HepG2 (cell line): ENCODE results near the gene PFN1. TPM values are rescaled to one million over a fixed set of nuclear protein-coding genes. Genes with fewer than 3 reads are reported as not detected.
A peak's percentile ranks its signal among the peaks of the same experiment; 100 is the strongest.

Experiments used
- ATAC-seq: fragments of 200-7000 bp; cut with Tn5 transposase; 3 replicates; pipeline ENCODE4 v1.9.1; 2020; ENCODE audit warnings: mild to moderate bottlenecking, moderate library complexity
- BruUV-seq: library from RNA; stranded (reverse); fragments of 400-500 nt; replicated peaks from 2 replicates; lab custom pipeline; 2021; lab: Mats Ljungman, UMichigan
- CTCF ChIA-PET: fragments of 300-600 bp; formaldehyde crosslinking; extraction: SDS; loops from one replicate; lab custom pipeline; 2021; ENCODE audit warnings: low total read pairs, inconsistent platforms, low intra/inter-chr PET ratio; lab: Yijun Ruan, JAX
- POLR2A ChIA-PET: fragments of 350-600 bp; sonication (Branson Sonifier 250); formaldehyde crosslinking; loops from one replicate; lab custom pipeline; 2020; ENCODE audit warnings: antibody characterized with exemption, inconsistent platforms; lab: Yijun Ruan, JAX
- DNase-seq: peaks from one replicate; pipeline ENCODE4 v3.0.0-alpha.2; 2015; ENCODE audit warnings: low spot score
- FAIRE-seq: peaks from 3 replicates; lab custom pipeline; 2011; peaks lifted over from hg19 to GRCh38; lab: Jason Lieb, UNC
- H2AFZ ChIP-seq: one replicate; pipeline ENCODE4 v1.6.1; 2011; ENCODE audit warnings: low read length, inconsistent platforms
- H3K27ac ChIP-seq: fragments of 300-600 bp; 3 replicates; pipeline ENCODE4 v1.8.0; 2011; ENCODE audit warnings: mixed run types, mild to moderate bottlenecking, mixed read lengths, low read length, inconsistent platforms; ENCODE audit not compliant: insufficient read depth; ENCODE audit errors: extremely low read length
- H3K27me3 ChIP-seq, 2 experiments: fragments of 200-600 bp in 1 of 2; 2 replicates in 1 of 2; 3 replicates in 1 of 2; pipeline versions ENCODE4 v1.6.0 to v1.8.0; 2011; ENCODE audit warnings: low read length in 2 of 2, mild to moderate bottlenecking in 2 of 2, moderate library complexity in 2 of 2, inconsistent platforms in 1 of 2; ENCODE audit not compliant: insufficient read depth in 2 of 2, control insufficient read depth in 1 of 2
- H3K36me3 ChIP-seq, 2 experiments: fragments of 200-600 bp in 1 of 2; replicated peaks in 1 of 2; 2 replicates in 1 of 2; 3 replicates in 1 of 2; pipeline versions ENCODE4 v1.5.1 to v1.8.0; 2011; ENCODE audit warnings: low read length in 2 of 2, inconsistent platforms in 1 of 2; ENCODE audit not compliant: insufficient read depth in 2 of 2, control insufficient read depth in 1 of 2
- H3K4me1 ChIP-seq: 2 replicates; pipeline ENCODE4 v1.5.1; 2012; ENCODE audit warnings: low read length, inconsistent platforms; ENCODE audit not compliant: insufficient read depth
- H3K4me2 ChIP-seq: 2 replicates; pipeline ENCODE4 v1.6.0; 2011; ENCODE audit warnings: low read depth, low read length, inconsistent platforms
- H3K4me3 ChIP-seq, 3 experiments: fragments of 200-600 bp in 1 of 3; sonication (generic), shearing (Covaris generic) in 1 of 3; replicated peaks in 1 of 3; 2 replicates each; pipeline ENCODE4 v1.5.1; 2011 to 2016; ENCODE audit warnings: low read length in 3 of 3, inconsistent platforms in 2 of 3, low read depth in 2 of 3, mild to moderate bottlenecking in 2 of 3, control low read depth in 1 of 3, mixed read lengths in 1 of 3; ENCODE audit not compliant: insufficient read depth in 1 of 3
- H3K79me2 ChIP-seq: one replicate; pipeline ENCODE4 v1.6.1; 2011; ENCODE audit warnings: low read length, inconsistent platforms; ENCODE audit not compliant: insufficient read depth
- H3K9ac ChIP-seq: 2 replicates; pipeline ENCODE4 v1.6.0; 2011; ENCODE audit warnings: mild to moderate bottlenecking, low read depth, low read length, inconsistent platforms; ENCODE audit not compliant: insufficient read depth
- H3K9me3 ChIP-seq: 2 replicates; pipeline ENCODE4 v1.5.1; 2012; ENCODE audit warnings: mild to moderate bottlenecking, low read length
- H4K20me1 ChIP-seq: 2 replicates; pipeline ENCODE4 v1.6.0; 2011; ENCODE audit warnings: inconsistent platforms, mild to moderate bottlenecking, low read length, moderate library complexity; ENCODE audit not compliant: insufficient read depth
- ARNT2 ChIP-seq: sonication (generic); formaldehyde crosslinking; IDR thresholded peaks from 2 replicates; pipeline ENCODE4 v1.8.0; 2022; ENCODE audit warnings: mild to moderate bottlenecking, low read depth, missing genetic modification reagents, moderate library complexity
- CBX5 ChIP-seq: sonication (generic); formaldehyde crosslinking; IDR thresholded peaks from 2 replicates; pipeline ENCODE4 v1.4.0; 2020; ENCODE audit warnings: missing genetic modification reagents, borderline replicate concordance
- ELF1 ChIP-seq: sonication (generic); formaldehyde crosslinking; IDR thresholded peaks from 2 replicates; pipeline ENCODE4 v1.4.0; 2020; ENCODE audit warnings: missing genetic modification reagents
- EP300 ChIP-seq, 3 experiments: sonication (generic) in 1 of 3; formaldehyde crosslinking in 1 of 3; IDR thresholded peaks; 2 replicates each; pipeline versions ENCODE4 v1.5.1 to v1.6.1; 2011 to 2020; ENCODE audit warnings: low read depth in 2 of 3, low read length in 2 of 3, borderline replicate concordance in 1 of 3, improper control_type of control experiment in 1 of 3, mild to moderate bottlenecking in 1 of 3, missing genetic modification reagents in 1 of 3, moderate library complexity in 1 of 3
- FOXP1 ChIP-seq, 2 experiments: fragments of 450-650 bp in 1 of 2; IDR thresholded peaks; 2 replicates each; pipeline ENCODE4 v1.6.1; 2017 to 2018; ENCODE audit warnings: antibody characterized with exemption in 1 of 2
- HMG20A ChIP-seq: IDR thresholded peaks from 2 replicates; pipeline ENCODE4 v1.6.1; 2016; ENCODE audit warnings: borderline replicate concordance
- HOXA5 ChIP-seq: sonication (generic); formaldehyde crosslinking; IDR thresholded peaks from 2 replicates; pipeline ENCODE4 v1.4.0; 2020; ENCODE audit warnings: missing genetic modification reagents
- MAZ ChIP-seq, 2 experiments: sonication (generic) in 1 of 2; formaldehyde crosslinking in 1 of 2; IDR thresholded peaks; 2 replicates each; pipeline versions ENCODE4 v1.5.0 to v1.6.1; 2012 to 2020; ENCODE audit warnings: low read depth in 2 of 2, mild to moderate bottlenecking in 2 of 2, borderline replicate concordance in 1 of 2, improper control_type of control experiment in 1 of 2, low read length in 1 of 2, missing genetic modification reagents in 1 of 2, moderate library complexity in 1 of 2
- MEIS2 ChIP-seq: sonication (generic); formaldehyde crosslinking; IDR thresholded peaks from 2 replicates; pipeline ENCODE4 v1.9.0; 2021; ENCODE audit warnings: mild to moderate bottlenecking, missing genetic modification reagents
- REPIN1 ChIP-seq: sonication (generic); formaldehyde crosslinking; IDR thresholded peaks from 2 replicates; pipeline ENCODE4 v1.8.0; 2022; ENCODE audit warnings: missing genetic modification reagents, low read depth, mild to moderate bottlenecking, borderline replicate concordance
- RFXAP ChIP-seq: sonication (generic); formaldehyde crosslinking; IDR thresholded peaks from 2 replicates; pipeline ENCODE4 v1.4.0; 2020; ENCODE audit warnings: missing genetic modification reagents, borderline replicate concordance
- TOE1 ChIP-seq: sonication (generic); formaldehyde crosslinking; IDR thresholded peaks from 2 replicates; pipeline ENCODE4 v1.4.0; 2020; ENCODE audit warnings: mild to moderate bottlenecking, missing genetic modification reagents
- ZNF614 ChIP-seq: IDR thresholded peaks from 2 replicates; pipeline ENCODE4 v1.6.1; 2018; ENCODE audit warnings: missing biosample characterization, missing genetic modification reagents, inconsistent platforms, borderline replicate concordance
- WGBS: methylation state at CpG from one replicate; pipeline ENCODE4 v1.1.6; 2017; ENCODE audit warnings: low lambda C conversion rate; 5-methylcytosine and 5-hydroxymethylcytosine counted together
- in situ Hi-C: cut with HindIII; loops from 2 replicates; pipeline ENCODE4 v1.10.0; 2017; ENCODE audit warnings: low pct_unique_long_range_greater_than_20kb; ENCODE audit not compliant: extremely low pct_ligation_motif_present
- intact Hi-C: fragments of 100-400 bp; cut with micrococcal nuclease; formaldehyde crosslinking; loops from one replicate; pipeline ENCODE4 v1.10.0; 2022; ENCODE audit not compliant: unreplicated experiment
- polyA plus RNA-seq, 8 experiments: library from polyadenylated mRNA; depleted of rRNA in 3 of 8; stranded (reverse) in 7 of 8; unstranded in 1 of 8; fragments of >200 nt; fragmentation: Illumina TruSeq in 4 of 8; extraction: Trizol in 4 of 8; gene quantifications; 2 replicates each; pipeline versions ENCODE4 v1.2.1 to v1.2.3, GENCODE V29; 2011 to 2016; ENCODE audit warnings: low read depth in 4 of 8, missing spikeins in 1 of 8, mixed read lengths in 1 of 8; ENCODE audit not compliant: insufficient read depth in 1 of 8
- total RNA-seq, 5 experiments: library from RNA; depleted of rRNA; stranded (reverse); fragments of >200 nt; fragmentation: Illumina TruSeq; extraction: Trizol; gene quantifications; 2 replicates each; pipeline ENCODE4 v1.2.3, GENCODE V29; 2016; ENCODE audit warnings: low read depth in 1 of 5
- TF ChIP-seq, protein P1 (sequence below): sonication (generic); formaldehyde crosslinking; IDR thresholded peaks from 2 replicates; pipeline ENCODE4 v1.4.0; 2020; ENCODE audit warnings: missing genetic modification reagents
- TF ChIP-seq, protein P2 (sequence below): sonication (generic); formaldehyde crosslinking; IDR thresholded peaks from 2 replicates; pipeline ENCODE4 v1.5.0; 2020; ENCODE audit warnings: mild to moderate bottlenecking, missing genetic modification reagents, moderate library complexity
- TF ChIP-seq, protein P3 (sequence below): sonication (generic); formaldehyde crosslinking; IDR thresholded peaks from 2 replicates; pipeline ENCODE4 v1.8.1; 2022; ENCODE audit warnings: low read depth, mild to moderate bottlenecking, missing genetic modification reagents

PFN1 gene
- total and polyA plus RNA-seq, 2 of the 13 experiments (the other 11 are each of a cell fraction or from before 2014, with no cell fraction given) = 494 to 613 TPM

DNA sequence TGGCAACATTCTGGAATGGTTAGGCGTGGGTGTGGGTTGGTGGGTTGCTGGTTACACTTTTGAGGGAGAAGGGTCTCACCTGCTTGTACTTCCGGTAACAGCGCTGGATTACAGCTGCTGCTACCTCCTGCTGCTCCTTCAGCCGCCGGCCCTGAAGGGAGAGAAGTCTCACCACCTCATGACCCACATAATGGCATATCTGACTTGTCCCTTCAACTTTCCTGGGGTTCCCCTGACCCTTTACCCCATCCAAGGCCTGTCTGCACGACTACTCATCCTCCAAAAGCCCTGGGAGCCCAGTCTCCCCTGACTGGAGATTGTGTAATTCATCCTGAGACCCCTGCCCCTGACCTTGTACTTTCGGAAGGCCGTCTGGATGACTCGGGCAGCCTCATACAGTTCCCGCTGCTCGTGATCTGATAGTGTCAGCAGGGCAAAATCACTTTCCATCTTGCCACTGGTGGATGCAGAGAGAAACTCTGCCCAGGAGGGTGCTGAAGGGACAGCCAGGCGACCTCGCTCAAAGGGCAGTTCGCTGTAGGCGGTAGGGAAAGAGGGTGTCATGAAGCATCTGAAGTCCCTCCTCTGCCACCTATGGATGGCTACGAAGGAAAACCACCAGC is 21.3 kb upstream of the PFN1 start:
- Histone ChIP-seq H3K4me1 (peaks cover 31% of the 10 kb centered on the region), H4K20me1 (no peaks in the 10 kb centered on the region), H3K27me3 (no peaks in the 10 kb centered on the region; a peak in 1 of 5 replicates), H3K4me2 (peak overlapping the region; percentile 82), H3K36me3 (peaks cover 0 to 13% of the 10 kb centered on the region in 2 experiments; a peak in 3 of 5 replicates), H3K4me3 (peak overlapping the region; percentile 72 to 88 (median 77)), H3K9ac (peak overlapping the region; percentile 91), H3K9me3 (no peaks in the 10 kb centered on the region), H3K79me2 (peaks cover 27% of the 10 kb centered on the region), H3K27ac (peak overlapping the region; percentile 92), H2AFZ (no peak overlapping the region)
- BruUV-seq = no TSS peak
- ATAC-seq = peak; percentile 1; the same call in 1 of the 3 replicates
- ChIA-PET CTCF (no interaction called here), POLR2A (interaction anchor here (0.6 to 10.5 kb wide), 16 partner anchors 10 to 402 kb away, joined by 3 to 273 read pairs (median 12); partner anchors contain the start of genes CAMTA2, ENO3, INCA1 and KIF1C)
- in situ Hi-C loops (no loop called here), intact Hi-C loops (loop anchor here (5.0 to 10.0 kb wide), 2 partner anchors 62 to 255 kb away; partner anchors contain the start of gene ARRB2)
- DNase-seq = peak; percentile 46
- WGBS = 0% methylated on average over 8 of the region's 16 CpGs
- peak; percentile 37 for FAIRE-seq
- TF ChIP-seq MAZ (IDR thresholded peaks at IDR 0.05; ENCODE audit: borderline replicate concordance, low read depth, low read length) (no peak; the same call in 1 of the 2 replicates), MAZ (CRISPR knock-in tag; IDR thresholded peaks at IDR 0.05; ENCODE audit: low read depth) (peak; percentile 82; the same call in 1 of the 2 replicates), ELF1 (CRISPR knock-in tag) (peak; percentile 4; the same call in 1 of the 2 replicates), ARNT2 (CRISPR knock-in tag) (no peak), CBX5 (CRISPR knock-in tag) (peak; percentile 49; the same call in 1 of the 2 replicates), REPIN1 (0 out of 2 replicates have a peak, but pooled peaks have one; percentile 32), ZNF614 (CRISPR knock-in tag) (0 out of 2 replicates have a peak, but pooled peaks have one; percentile 19), EP300 (IDR thresholded peaks at IDR 0.05; ENCODE audit: low read depth in 2 of 2, low read length in 2 of 2) (0 out of 4 replicates have a peak, but pooled peaks of 1 of the 2 experiments have one; percentile 3), EP300 (CRISPR knock-in tag; IDR thresholded peaks at IDR 0.05; ENCODE audit: borderline replicate concordance) (no peak), HOXA5 (CRISPR knock-in tag) (0 out of 2 replicates have a peak, but pooled peaks have one; percentile 25), HMG20A (no peak), TOE1 (CRISPR knock-in tag) (no peak), RFXAP (0 out of 2 replicates have a peak, but pooled peaks have one; percentile 32), FOXP1 (IDR thresholded peaks at IDR 0.05) (no peak), FOXP1 (CRISPR knock-in tag; IDR thresholded peaks at IDR 0.05) (no peak), MEIS2 (0 out of 2 replicates have a peak, but pooled peaks have one; percentile 14)
- TF ChIP-seq, protein P1, sequence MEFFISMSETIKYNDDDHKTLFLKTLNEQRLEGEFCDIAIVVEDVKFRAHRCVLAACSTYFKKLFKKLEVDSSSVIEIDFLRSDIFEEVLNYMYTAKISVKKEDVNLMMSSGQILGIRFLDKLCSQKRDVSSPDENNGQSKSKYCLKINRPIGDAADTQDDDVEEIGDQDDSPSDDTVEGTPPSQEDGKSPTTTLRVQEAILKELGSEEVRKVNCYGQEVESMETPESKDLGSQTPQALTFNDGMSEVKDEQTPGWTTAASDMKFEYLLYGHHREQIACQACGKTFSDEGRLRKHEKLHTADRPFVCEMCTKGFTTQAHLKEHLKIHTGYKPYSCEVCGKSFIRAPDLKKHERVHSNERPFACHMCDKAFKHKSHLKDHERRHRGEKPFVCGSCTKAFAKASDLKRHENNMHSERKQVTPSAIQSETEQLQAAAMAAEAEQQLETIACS (CRISPR knock-in tag) = no peak
- TF ChIP-seq, protein P2, sequence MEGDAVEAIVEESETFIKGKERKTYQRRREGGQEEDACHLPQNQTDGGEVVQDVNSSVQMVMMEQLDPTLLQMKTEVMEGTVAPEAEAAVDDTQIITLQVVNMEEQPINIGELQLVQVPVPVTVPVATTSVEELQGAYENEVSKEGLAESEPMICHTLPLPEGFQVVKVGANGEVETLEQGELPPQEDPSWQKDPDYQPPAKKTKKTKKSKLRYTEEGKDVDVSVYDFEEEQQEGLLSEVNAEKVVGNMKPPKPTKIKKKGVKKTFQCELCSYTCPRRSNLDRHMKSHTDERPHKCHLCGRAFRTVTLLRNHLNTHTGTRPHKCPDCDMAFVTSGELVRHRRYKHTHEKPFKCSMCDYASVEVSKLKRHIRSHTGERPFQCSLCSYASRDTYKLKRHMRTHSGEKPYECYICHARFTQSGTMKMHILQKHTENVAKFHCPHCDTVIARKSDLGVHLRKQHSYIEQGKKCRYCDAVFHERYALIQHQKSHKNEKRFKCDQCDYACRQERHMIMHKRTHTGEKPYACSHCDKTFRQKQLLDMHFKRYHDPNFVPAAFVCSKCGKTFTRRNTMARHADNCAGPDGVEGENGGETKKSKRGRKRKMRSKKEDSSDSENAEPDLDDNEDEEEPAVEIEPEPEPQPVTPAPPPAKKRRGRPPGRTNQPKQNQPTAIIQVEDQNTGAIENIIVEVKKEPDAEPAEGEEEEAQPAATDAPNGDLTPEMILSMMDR (CRISPR knock-in tag) = peak; percentile 45
- TF ChIP-seq, protein P3, sequence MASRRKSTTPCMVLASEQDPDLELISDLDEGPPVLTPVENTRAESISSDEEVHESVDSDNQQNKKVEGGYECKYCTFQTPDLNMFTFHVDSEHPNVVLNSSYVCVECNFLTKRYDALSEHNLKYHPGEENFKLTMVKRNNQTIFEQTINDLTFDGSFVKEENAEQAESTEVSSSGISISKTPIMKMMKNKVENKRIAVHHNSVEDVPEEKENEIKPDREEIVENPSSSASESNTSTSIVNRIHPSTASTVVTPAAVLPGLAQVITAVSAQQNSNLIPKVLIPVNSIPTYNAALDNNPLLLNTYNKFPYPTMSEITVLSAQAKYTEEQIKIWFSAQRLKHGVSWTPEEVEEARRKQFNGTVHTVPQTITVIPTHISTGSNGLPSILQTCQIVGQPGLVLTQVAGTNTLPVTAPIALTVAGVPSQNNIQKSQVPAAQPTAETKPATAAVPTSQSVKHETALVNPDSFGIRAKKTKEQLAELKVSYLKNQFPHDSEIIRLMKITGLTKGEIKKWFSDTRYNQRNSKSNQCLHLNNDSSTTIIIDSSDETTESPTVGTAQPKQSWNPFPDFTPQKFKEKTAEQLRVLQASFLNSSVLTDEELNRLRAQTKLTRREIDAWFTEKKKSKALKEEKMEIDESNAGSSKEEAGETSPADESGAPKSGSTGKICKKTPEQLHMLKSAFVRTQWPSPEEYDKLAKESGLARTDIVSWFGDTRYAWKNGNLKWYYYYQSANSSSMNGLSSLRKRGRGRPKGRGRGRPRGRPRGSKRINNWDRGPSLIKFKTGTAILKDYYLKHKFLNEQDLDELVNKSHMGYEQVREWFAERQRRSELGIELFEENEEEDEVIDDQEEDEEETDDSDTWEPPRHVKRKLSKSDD (CRISPR knock-in tag) = peak; percentile 41; the same call in 1 of the 2 replicates
